ENCODE results near the gene DENND4B. TPM values are rescaled to one million over a fixed set of nuclear protein-coding genes. Genes with fewer than 3 reads are reported as not detected.

The DENND4B gene
- total and polyA plus RNA-seq, 9 of the 15 experiments (the other 6 are each of a cell fraction or from before 2014, with no cell fraction given): 9.5 to 80.5 (median 23.1) TPM

DNA sequence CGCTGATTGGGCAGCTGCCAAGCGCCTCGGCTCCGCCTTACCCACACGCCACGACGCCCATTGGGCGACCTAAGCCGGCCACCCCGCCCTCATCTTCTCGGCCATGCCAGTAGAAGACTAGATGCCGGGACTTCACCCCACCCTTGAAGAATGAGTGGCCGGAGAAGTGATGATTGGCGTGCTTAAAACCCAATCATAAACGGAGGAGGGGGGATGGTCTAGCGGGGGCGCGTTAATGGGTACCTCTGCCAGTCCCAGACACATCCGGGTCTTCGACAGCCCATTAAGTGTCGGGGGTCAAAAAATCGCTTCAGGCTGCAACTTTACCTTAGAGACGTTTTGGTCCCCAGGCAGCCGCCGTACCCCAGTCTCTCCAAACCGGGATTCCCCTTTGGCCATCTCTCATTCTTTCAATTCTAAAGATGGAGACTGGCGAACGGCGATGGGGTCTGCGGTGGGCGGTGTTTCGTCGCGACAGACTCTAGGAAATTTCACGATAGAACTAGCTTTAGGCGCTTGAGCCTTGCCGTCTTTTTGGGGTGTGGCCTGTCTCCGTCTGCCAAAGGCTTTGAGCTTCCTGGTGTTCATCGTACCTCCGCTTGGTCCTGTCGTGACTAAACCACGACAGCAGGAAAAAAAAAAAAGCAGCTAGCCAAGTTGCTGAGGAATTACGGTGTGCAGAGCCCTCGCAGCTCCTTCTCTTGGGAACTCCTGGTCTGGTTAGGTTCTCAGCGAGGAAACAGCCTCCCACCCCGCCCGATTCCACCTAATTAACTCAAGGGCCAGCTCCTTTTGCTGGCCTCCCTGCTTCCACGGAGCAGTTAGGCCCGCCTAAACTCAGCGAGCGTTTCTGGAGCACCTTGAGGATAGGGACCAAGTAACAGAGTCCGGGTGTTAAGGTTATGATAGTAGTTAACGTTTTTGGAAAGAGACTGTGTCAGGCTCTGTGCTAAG is 23.3 kb downstream of the DENND4B start, which contains the start of gene GATAD2B (continued):
- TF ChIP-seq ZNF76 (CRISPR knock-in tag; IDR thresholded peaks at IDR 0.05; ENCODE audit: borderline replicate concordance) (no peak), HNRNPLL (IDR thresholded peaks at IDR 0.05; ENCODE audit: low read depth, low read length, poor library complexity, severe bottlenecking) (peak; percentile 19), MLLT1 (IDR thresholded peaks at IDR 0.05) (peak; percentile 27 to 87; a peak in 2 of 4 replicates), NBN (IDR thresholded peaks at IDR 0.05; ENCODE audit: low read depth) (no peak; the same call in 1 of the 2 replicates), EGR1 (conservative IDR thresholded peaks at IDR 0.05) (peak; percentile 94), E2F1 (CRISPR knock-in tag; IDR thresholded peaks at IDR 0.05) (peak; percentile 69), JUND (IDR thresholded peaks at IDR 0.05; ENCODE audit: borderline replicate concordance, low read depth, low read length) (no peak), JUND (tag; IDR thresholded peaks at IDR 0.05; ENCODE audit: borderline replicate concordance, low read depth, low read length) (0 out of 3 replicates have a peak, but pooled peaks have one; percentile 20), PHB2 (IDR thresholded peaks at IDR 0.05; ENCODE audit: low read depth) (no peak), UBTF (IDR thresholded peaks at IDR 0.05; ENCODE audit: borderline replicate concordance in 1 of 2, low read depth in 2 of 2, low read length in 2 of 2) (no peak), ATF1 (CRISPR knock-in tag; IDR thresholded peaks at IDR 0.05) (no peak), ATF1 (tag; IDR thresholded peaks at IDR 0.05) (peak; percentile 75), PKNOX1 (IDR thresholded peaks at IDR 0.05) (peak; percentile 100), MBD2 (IDR thresholded peaks at IDR 0.05; ENCODE audit: borderline replicate concordance, low read depth) (peak; percentile 98), RBM25 (IDR thresholded peaks at IDR 0.05; ENCODE audit: low read depth, low read length, severe bottlenecking) (peak; percentile 89), ZBTB11 (CRISPR knock-in tag; IDR thresholded peaks at IDR 0.05) (peak in 1 of 3 experiments; percentile 53; a peak in 1 of 6 replicates)

Data from K562 (cell line).